ENCODE data around the gene CPEB1.
"Not testable (repeated sequence)": the region's sequence is repeated elsewhere in the genome, so short reads cannot be mapped to it uniquely, and the experiment has no call there.

The CPEB1 gene

GRCh38 chr15:82535151-82535550 lies 112.0 kb downstream of the CPEB1 start:
- in situ Hi-C loops (cut with MboI; ENCODE audit: low pct_unique_long_range_greater_than_20kb, low sequenced_read_pairs); DNase-seq: not testable (repeated sequence)

- peak; percentile 52 for DNase-seq
- in situ Hi-C loops (cut with MboI; ENCODE audit: low pct_unique_long_range_greater_than_20kb, low sequenced_read_pairs): not testable (repeated sequence)
Observed at GRCh38 chr15:82534457-82534861, 112.7 kb downstream of the CPEB1 start.

GRCh38 chr15:82533801-82534200 lies 113.4 kb downstream of the CPEB1 start:
- in situ Hi-C loops (cut with MboI; ENCODE audit: low pct_unique_long_range_greater_than_20kb, low sequenced_read_pairs): no loop called here
- no peak for DNase-seq

GRCh38 chr15:82532991-82533481 lies 114.1 kb downstream of the CPEB1 start:
- peak; percentile 15 for DNase-seq
- in situ Hi-C loops (cut with MboI; ENCODE audit: low pct_unique_long_range_greater_than_20kb, low sequenced_read_pairs): no loop called here

- DNase-seq: no peak
- in situ Hi-C loops (cut with MboI; ENCODE audit: low pct_unique_long_range_greater_than_20kb, low sequenced_read_pairs): no loop called here
Observed at GRCh38 chr15:82532383-82532990, 114.7 kb downstream of the CPEB1 start.

GRCh38 chr15:82531496-82532382 lies 115.4 kb downstream of the CPEB1 start:
- in situ Hi-C loops (cut with MboI; ENCODE audit: low pct_unique_long_range_greater_than_20kb, low sequenced_read_pairs): no loop called here
- DNase-seq: no peak

GRCh38 chr15:82530606-82531379 lies 116.4 kb downstream of the CPEB1 start:
- in situ Hi-C loops (cut with MboI; ENCODE audit: low pct_unique_long_range_greater_than_20kb, low sequenced_read_pairs): no loop called here
- peak; percentile 93 for DNase-seq

GRCh38 chr15:82530006-82530405 lies 117.2 kb downstream of the CPEB1 start:
- in situ Hi-C loops (cut with MboI; ENCODE audit: low pct_unique_long_range_greater_than_20kb, low sequenced_read_pairs): no loop called here
- DNase-seq: no peak

- DNase-seq; in situ Hi-C loops (cut with MboI; ENCODE audit: low pct_unique_long_range_greater_than_20kb, low sequenced_read_pairs): not testable (repeated sequence)
Observed at GRCh38 chr15:82513587-82513986, 133.6 kb downstream of the CPEB1 start.

- DNase-seq; in situ Hi-C loops (cut with MboI; ENCODE audit: low pct_unique_long_range_greater_than_20kb, low sequenced_read_pairs): not testable (repeated sequence)
Observed at GRCh38 chr15:82507693-82508092, 139.5 kb downstream of the CPEB1 start.

- in situ Hi-C loops (cut with MboI; ENCODE audit: low pct_unique_long_range_greater_than_20kb, low sequenced_read_pairs): not testable (repeated sequence)
Observed at GRCh38 chr15:82507087-82507486, 140.1 kb downstream of the CPEB1 start.

GRCh38 chr15:82505842-82506241 lies 141.3 kb downstream of the CPEB1 start:
- DNase-seq; in situ Hi-C loops (cut with MboI; ENCODE audit: low pct_unique_long_range_greater_than_20kb, low sequenced_read_pairs): not testable (repeated sequence)

More at GRCh38 chr15:82507087-82507486, 140.1 kb downstream of the CPEB1 start:
- DNase-seq: not testable (repeated sequence)

- in situ Hi-C loops (cut with MboI; ENCODE audit: low pct_unique_long_range_greater_than_20kb, low sequenced_read_pairs); DNase-seq: not testable (repeated sequence)
Observed at GRCh38 chr15:82504074-82504473, 143.1 kb downstream of the CPEB1 start.

- in situ Hi-C loops (cut with MboI; ENCODE audit: low pct_unique_long_range_greater_than_20kb, low sequenced_read_pairs); DNase-seq: not testable (repeated sequence)
Observed at GRCh38 chr15:82502700-82503339, 144.3 kb downstream of the CPEB1 start.

- in situ Hi-C loops (cut with MboI; ENCODE audit: low pct_unique_long_range_greater_than_20kb, low sequenced_read_pairs); DNase-seq: not testable (repeated sequence)
Observed at GRCh38 chr15:82500772-82501171, 146.4 kb downstream of the CPEB1 start.

- in situ Hi-C loops (cut with MboI; ENCODE audit: low pct_unique_long_range_greater_than_20kb, low sequenced_read_pairs); DNase-seq: not testable (repeated sequence)
Observed at GRCh38 chr15:82497978-82498377, 149.2 kb downstream of the CPEB1 start.

Data from KBM-7 (cell line).